Mucosa of descending colon (tissue), 3 donors: ENCODE measurements around the gene SEMA3E. TPM values are rescaled to one million over a fixed set of nuclear protein-coding genes. Genes with fewer than 3 reads are reported as not detected.

Source experiments
- ATAC-seq: fragments of 200-7000 bp; cut with Tn5 transposase; one replicate; pipeline ENCODE4 v1.9.1; 2020; ENCODE audit warnings: mild to moderate bottlenecking, moderate library complexity
- DNase-seq, 3 donors: peaks; one replicate each; pipeline ENCODE4 v3.0.0-alpha.2; 2020
- H3K36me3 ChIP-seq: fragments of 200-600 bp; one replicate; pipeline ENCODE4 v1.8.0; 2021; ENCODE audit warnings: low read depth, mild to moderate bottlenecking
- H3K4me1 ChIP-seq: fragments of 200-600 bp; one replicate; pipeline ENCODE4 v1.8.0; 2021; ENCODE audit warnings: low read depth, mild to moderate bottlenecking
- H3K4me3 ChIP-seq: fragments of 200-600 bp; one replicate; pipeline ENCODE4 v1.8.0; 2021; ENCODE audit warnings: mild to moderate bottlenecking
- H3K9me3 ChIP-seq: fragments of 200-600 bp; one replicate; pipeline ENCODE4 v1.8.0; 2021; ENCODE audit warnings: mild to moderate bottlenecking
- CTCF ChIP-seq: fragments of 200-600 bp; IDR thresholded peaks from one replicate; pipeline ENCODE4 v1.8.0; 2022; ENCODE audit warnings: antibody characterized with exemption, mild to moderate bottlenecking
- intact Hi-C, 2 donors: fragments of 100-400 bp; cut with DNase I in 1 of 2; cut with micrococcal nuclease in 1 of 2; formaldehyde crosslinking; loops; one replicate each; pipeline versions ENCODE4 v1.11.0 to v1.11.1; 2022; cut with DNase I, micrococcal nuclease
- total RNA-seq, 3 donors: library from RNA; stranded (reverse); fragmentation: NEBNext Ultra II Directional in 2 of 3; extraction: Animal tissue kit (Norgen Biotek cat#: 25700) in 2 of 3; gene quantifications; one replicate each; pipeline versions ENCODE4 v1.2.1 to v1.2.4, GENCODE V29; 2021 to 2023
- donor health status: DM: no; HTN: no; CAD: no; lungs with moderate emphysema.
- donor health status: DM: no; HTN: no; CAD: no.
- donor health status: DM: no; HTN: yes; CAD: no.

Gene SEMA3E
- total RNA-seq, 3 donors from 2014 or later: 1.7 to 5.8 (median 2.7) TPM

GRCh38 chr7:83614112-83614511, 34.8 kb downstream of the SEMA3E start:
- intact Hi-C loops: no loop called here
- no peak for DNase-seq

GRCh38 chr7:83613232-83613631, 35.7 kb downstream of the SEMA3E start:
- no peaks in the 10 kb centered on the region for H3K4me1 ChIP-seq
- no peak for TF ChIP-seq CTCF
- ATAC-seq (no peak), DNase-seq (no peak)
- H3K9me3 ChIP-seq: no peaks in the 10 kb centered on the region
- no peaks in the 10 kb centered on the region for H3K36me3 ChIP-seq
- H3K4me3 ChIP-seq: no peak overlapping the region
- intact Hi-C loops: no loop called here

More at GRCh38 chr7:83614112-83614511, 34.8 kb downstream of the SEMA3E start:
- H3K4me3 ChIP-seq: no peak overlapping the region
- no peaks in the 10 kb centered on the region for H3K36me3 ChIP-seq
- no peaks in the 10 kb centered on the region for H3K9me3 ChIP-seq
- no peaks in the 10 kb centered on the region for H3K4me1 ChIP-seq
- TF ChIP-seq CTCF: no peak
- ATAC-seq: no peak

GRCh38 chr7:83611776-83612175, 37.2 kb downstream of the SEMA3E start:
- intact Hi-C loops: no loop called here
- no peaks in the 10 kb centered on the region for H3K9me3 ChIP-seq
- no peaks in the 10 kb centered on the region for H3K4me1 ChIP-seq
- no peaks in the 10 kb centered on the region for H3K36me3 ChIP-seq
- TF ChIP-seq CTCF: no peak
- no peak for DNase-seq
- H3K4me3 ChIP-seq: no peak overlapping the region
- ATAC-seq: no peak

- no peak overlapping the region for H3K4me3 ChIP-seq
- DNase-seq (no peak), ATAC-seq (no peak)
- no peaks in the 10 kb centered on the region for H3K36me3 ChIP-seq
- intact Hi-C loops: no loop called here
- no peak for TF ChIP-seq CTCF
- H3K4me1 ChIP-seq: no peaks in the 10 kb centered on the region
- no peaks in the 10 kb centered on the region for H3K9me3 ChIP-seq
These were observed 38.2 kb downstream of the SEMA3E start for GRCh38 chr7:83610649-83611304.

- TF ChIP-seq CTCF: no peak
- DNase-seq (no peak), ATAC-seq (no peak)
- Histone ChIP-seq H3K36me3 (no peaks in the 10 kb centered on the region), H3K9me3 (no peaks in the 10 kb centered on the region), H3K4me3 (no peak overlapping the region), H3K4me1 (no peaks in the 10 kb centered on the region)
- intact Hi-C loops: no loop called here
These were observed 40.2 kb downstream of the SEMA3E start for GRCh38 chr7:83608716-83609115.

- no peak overlapping the region for H3K4me3 ChIP-seq
- DNase-seq (no peak), ATAC-seq (no peak)
- H3K36me3 ChIP-seq: no peaks in the 10 kb centered on the region
- no peak for TF ChIP-seq CTCF
- H3K9me3 ChIP-seq: no peaks in the 10 kb centered on the region
- no peaks in the 10 kb centered on the region for H3K4me1 ChIP-seq
- intact Hi-C loops: no loop called here
These were observed 45.3 kb downstream of the SEMA3E start for GRCh38 chr7:83603649-83604048.
